Liver (tissue), 3 donors: ENCODE measurements around the gene MIER1.

Experiments used
- ATF3 ChIP-seq: IDR thresholded peaks from 2 replicates; pipeline ENCODE4 v1.6.1; 2016; ENCODE audit warnings: antibody characterized with exemption
- CTCF ChIP-seq: fragments of 150-350 bp; IDR thresholded peaks from 2 replicates; pipeline ENCODE4 v1.5.1; 2017; ENCODE audit warnings: improper control_type of control experiment, low read depth, low read length; ENCODE audit not compliant: missing input control
- FOXA2 ChIP-seq: IDR thresholded peaks from 2 replicates; pipeline ENCODE4 v1.6.1; 2016; ENCODE audit warnings: antibody characterized with exemption
- GABPA ChIP-seq, 2 donors: IDR thresholded peaks in 1 of 2; conservative IDR thresholded peaks in 1 of 2; 2 replicates each; pipeline ENCODE4 v1.6.1; 2016; ENCODE audit warnings: antibody characterized with exemption in 2 of 2, mild to moderate bottlenecking in 1 of 2, moderate library complexity in 1 of 2
- MAX ChIP-seq: IDR thresholded peaks from 2 replicates; pipeline ENCODE4 v1.6.1; 2016; ENCODE audit warnings: antibody characterized with exemption
- donor health status: healthy.
- donor health status: healthy.

GRCh38 chr1:66978201-66978600, 53.4 kb downstream of the MIER1 start:
- no peak for TF ChIP-seq CTCF
- no peak for TF ChIP-seq MAX
- TF ChIP-seq GABPA (IDR thresholded peaks at IDR 0.05 in 1 of 2, conservative IDR thresholded peaks at IDR 0.05 in 1 of 2) = no peak
- no peak for TF ChIP-seq FOXA2
- TF ChIP-seq ATF3 = no peak
